HEK293 (cell line): Measurements from ENCODE around the gene CNTN2.

Source experiments
- CTCF ChIA-PET: fragments of 350-600 bp; formaldehyde crosslinking; extraction: SDS; loops from one replicate; lab custom pipeline; 2021; ENCODE audit warnings: antibody characterized with exemption; lab: Yijun Ruan, JAX
- POLR2A ChIA-PET: fragments of 300-600 bp; formaldehyde crosslinking; extraction: SDS; loops from one replicate; lab custom pipeline; 2020; ENCODE audit warnings: antibody characterized with exemption, inconsistent platforms; lab: Yijun Ruan, JAX
- H3K27ac ChIP-seq: fragments of 200-500 bp; sonication (Bioruptor generic); 2 replicates; pipeline ENCODE4 v1.5.1; 2014; ENCODE audit warnings: low read depth, low read length, control low read depth, inconsistent platforms; ENCODE audit errors: extremely low read depth
- H3K36me3 ChIP-seq, 2 experiments: fragments of 200-500 bp in 1 of 2; sonication (Bioruptor generic) in 1 of 2; 1 replicate in 1 of 2; 2 replicates in 1 of 2; pipeline ENCODE4 v1.5.1; 2014 to 2017; ENCODE audit warnings: inconsistent platforms in 2 of 2, low read length in 2 of 2; ENCODE audit not compliant: control insufficient read depth in 2 of 2, insufficient read depth in 1 of 2
- H3K4me1 ChIP-seq: fragments of 200-500 bp; sonication (Bioruptor generic); 2 replicates; pipeline ENCODE4 v1.5.1; 2014; ENCODE audit warnings: mild to moderate bottlenecking, low read length, inconsistent platforms; ENCODE audit not compliant: control insufficient read depth, insufficient read depth
- H3K4me3 ChIP-seq: 2 replicates; pipeline ENCODE4 v1.5.1; 2011; ENCODE audit warnings: low read depth, mild to moderate bottlenecking, control low read depth, low read length, moderate library complexity
- H3K9me3 ChIP-seq: fragments of 200-500 bp; sonication (Bioruptor generic); 2 replicates; pipeline ENCODE4 v1.5.1; 2014; ENCODE audit warnings: low read depth, low read length, inconsistent platforms; ENCODE audit not compliant: control insufficient read depth, insufficient read depth
- BCL6B ChIP-seq: fragments of 450-650 bp; formaldehyde crosslinking; IDR thresholded peaks from 2 replicates; pipeline ENCODE4 v1.5.1; 2017; ENCODE audit warnings: missing biosample characterization, missing genetic modification characterization
- GLIS1 ChIP-seq: fragments of 450-650 bp; formaldehyde crosslinking; IDR thresholded peaks from 2 replicates; pipeline ENCODE4 v1.5.1; 2016; ENCODE audit warnings: missing biosample characterization, missing genetic modification characterization
- MEIS1 ChIP-seq: sonication (generic); formaldehyde crosslinking; IDR thresholded peaks from 2 replicates; pipeline ENCODE4 v1.8.1; 2022; ENCODE audit warnings: missing genetic modification reagents, mild to moderate bottlenecking, borderline replicate concordance
- SCRT2 ChIP-seq: fragments of 450-650 bp; formaldehyde crosslinking; IDR thresholded peaks from 2 replicates; pipeline ENCODE4 v1.5.1; 2016; ENCODE audit warnings: missing biosample characterization, missing genetic modification characterization
- SP2 ChIP-seq: fragments of 450-650 bp; formaldehyde crosslinking; IDR thresholded peaks from 2 replicates; pipeline ENCODE4 v1.5.1; 2016; ENCODE audit warnings: missing biosample characterization, missing genetic modification characterization
- ZBTB21 ChIP-seq: fragments of 450-650 bp; formaldehyde crosslinking; IDR thresholded peaks from 2 replicates; pipeline ENCODE4 v1.5.1; 2017; ENCODE audit warnings: missing biosample characterization, missing genetic modification characterization
- ZEB2 ChIP-seq: fragments of 450-650 bp; formaldehyde crosslinking; IDR thresholded peaks from 2 replicates; pipeline ENCODE4 v1.5.1; 2016; ENCODE audit warnings: missing biosample characterization, missing genetic modification characterization
- ZNF140 ChIP-seq: fragments of 450-650 bp; formaldehyde crosslinking; IDR thresholded peaks from 2 replicates; pipeline ENCODE4 v1.5.1; 2016; ENCODE audit warnings: missing biosample characterization, missing genetic modification characterization
- ZNF302 ChIP-seq: fragments of 450-650 bp; formaldehyde crosslinking; IDR thresholded peaks from 2 replicates; pipeline ENCODE4 v1.5.1; 2016; ENCODE audit warnings: missing biosample characterization, missing genetic modification characterization, low read depth
- ZNF354C ChIP-seq: fragments of 450-650 bp; formaldehyde crosslinking; IDR thresholded peaks from 2 replicates; pipeline ENCODE4 v1.5.1; 2016; ENCODE audit warnings: missing biosample characterization, missing genetic modification characterization, low read depth, borderline replicate concordance
- ZNF48 ChIP-seq: fragments of 450-650 bp; formaldehyde crosslinking; IDR thresholded peaks from 2 replicates; pipeline ENCODE4 v1.5.1; 2016; ENCODE audit warnings: missing biosample characterization, missing genetic modification characterization
- ZNF510 ChIP-seq: fragments of 450-650 bp; formaldehyde crosslinking; IDR thresholded peaks from 2 replicates; pipeline ENCODE4 v1.5.1; 2018; ENCODE audit warnings: mild to moderate bottlenecking, missing genetic modification characterization, missing biosample characterization; ENCODE audit not compliant: insufficient replicate concordance
- ZNF529 ChIP-seq: fragments of 450-650 bp; formaldehyde crosslinking; IDR thresholded peaks from 2 replicates; pipeline ENCODE4 v1.5.1; 2017; ENCODE audit warnings: missing genetic modification characterization, missing biosample characterization; ENCODE audit not compliant: insufficient replicate concordance
- TF ChIP-seq, protein P1 (sequence below): sonication (generic); formaldehyde crosslinking; IDR thresholded peaks from 2 replicates; pipeline ENCODE4 v1.8.1; 2022; ENCODE audit warnings: mild to moderate bottlenecking, moderate library complexity, missing genetic modification reagents

CNTN2 gene

GRCh38 chr1:205074513-205074912 is 31.5 kb downstream of the CNTN2 start:
- Histone ChIP-seq H3K9me3 (no peaks in the 10 kb centered on the region), H3K27ac (no peak overlapping the region)
- TF ChIP-seq ZNF529 (tag by site-specific recombination) (no peak), ZNF354C (tag by site-specific recombination) (no peak), ZEB2 (tag by site-specific recombination) (no peak), SP2 (no peak)
- TF ChIP-seq, protein P1, sequence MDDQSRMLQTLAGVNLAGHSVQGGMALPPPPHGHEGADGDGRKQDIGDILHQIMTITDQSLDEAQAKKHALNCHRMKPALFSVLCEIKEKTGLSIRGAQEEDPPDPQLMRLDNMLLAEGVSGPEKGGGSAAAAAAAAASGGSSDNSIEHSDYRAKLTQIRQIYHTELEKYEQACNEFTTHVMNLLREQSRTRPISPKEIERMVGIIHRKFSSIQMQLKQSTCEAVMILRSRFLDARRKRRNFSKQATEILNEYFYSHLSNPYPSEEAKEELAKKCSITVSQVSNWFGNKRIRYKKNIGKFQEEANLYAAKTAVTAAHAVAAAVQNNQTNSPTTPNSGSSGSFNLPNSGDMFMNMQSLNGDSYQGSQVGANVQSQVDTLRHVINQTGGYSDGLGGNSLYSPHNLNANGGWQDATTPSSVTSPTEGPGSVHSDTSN (CRISPR knock-in tag) = no peak
- TF ChIP-seq, all 188 proteins: peak for 0
- ChIA-PET CTCF (interaction anchor here (0.7 to 7.9 kb wide), 2 partner anchors 12 to 98 kb away, joined by 3 to 60 read pairs; no protein-coding TSS in a partner anchor), POLR2A (no interaction called here)
- Histone ChIP-seq H3K4me1 (no peaks in the 10 kb centered on the region), H3K4me3 (no peak overlapping the region), H3K36me3 (no peaks in the 10 kb centered on the region)

GRCh38 chr1:205075642-205076155 is 32.7 kb downstream of the CNTN2 start:
- ChIA-PET POLR2A (interaction anchor here (1.0 kb wide), 1 partner anchor 14 kb away, joined by 4 read pairs; no protein-coding TSS in a partner anchor), CTCF (interaction anchor here (0.5 to 7.9 kb wide), 3 partner anchors 13 to 269 kb away, joined by 4 to 60 read pairs (median 4); no protein-coding TSS in a partner anchor)
- Histone ChIP-seq H3K27ac (no peak overlapping the region), H3K36me3 (no peaks in the 10 kb centered on the region), H3K9me3 (no peaks in the 10 kb centered on the region), H3K4me1 (no peaks in the 10 kb centered on the region), H3K4me3 (no peak overlapping the region)
- TF ChIP-seq ZNF140 (tag by site-specific recombination) = no peak
- TF ChIP-seq BCL6B (tag by site-specific recombination) = no peak
- no peak for TF ChIP-seq GLIS1 (tag by site-specific recombination)
- no peak for TF ChIP-seq MEIS1 (CRISPR knock-in tag)
- no peak for TF ChIP-seq ZNF48 (tag by site-specific recombination)
- no peak for TF ChIP-seq ZNF302 (tag by site-specific recombination)
- TF ChIP-seq ZBTB21 (tag by site-specific recombination) = no peak

GRCh38 chr1:205076245-205076761 is 33.3 kb downstream of the CNTN2 start:
- no peaks in the 10 kb centered on the region for H3K36me3 ChIP-seq
- ChIA-PET CTCF (interaction anchor here (0.6 to 7.9 kb wide), 3 partner anchors 14 to 269 kb away, joined by 4 to 60 read pairs (median 4); no protein-coding TSS in a partner anchor), POLR2A (interaction anchor here (0.6 kb wide), 1 partner anchor 45 kb away, joined by 3 read pairs; the partner anchor contains the start of gene RBBP5)
- peak; percentile 32; the same call in 1 of the 2 replicates for TF ChIP-seq SCRT2 (tag by site-specific recombination)
- TF ChIP-seq ZNF510 (tag by site-specific recombination) = no peak
- TF ChIP-seq, all 188 proteins: peak for 1
- H3K4me3 ChIP-seq = no peak overlapping the region
- no peaks in the 10 kb centered on the region for H3K9me3 ChIP-seq
- no peak overlapping the region for H3K27ac ChIP-seq
- H3K4me1 ChIP-seq = no peaks in the 10 kb centered on the region
